Karpas-422 (cell line): Measurements from ENCODE around the gene CLCF1. TPM values are rescaled to one million over a fixed set of nuclear protein-coding genes. Genes with fewer than 3 reads are reported as not detected.

Experiments used
- DNase-seq: peaks from one replicate; pipeline ENCODE4 v3.0.0-alpha.2; 2015
- H2AFZ ChIP-seq: fragments of 200-600 bp; sonication (generic); 2 replicates; pipeline ENCODE4 v1.6.1; 2014; ENCODE audit warnings: antibody characterized with exemption, low read length, mixed read lengths
- H3K27ac ChIP-seq: fragments of 200-600 bp; sonication (generic); 2 replicates; pipeline ENCODE4 v1.5.1; 2014; ENCODE audit warnings: mild to moderate bottlenecking, low read length, moderate library complexity
- H3K27me3 ChIP-seq: fragments of 200-600 bp; sonication (generic); 2 replicates; pipeline ENCODE4 v1.6.1; 2014; ENCODE audit warnings: low read length, mixed read lengths
- H3K36me3 ChIP-seq: fragments of 200-600 bp; sonication (generic); 2 replicates; pipeline ENCODE4 v1.6.1; 2014; ENCODE audit warnings: low read length, mixed read lengths; ENCODE audit not compliant: insufficient read depth
- H3K4me1 ChIP-seq: fragments of 200-600 bp; sonication (generic); 2 replicates; pipeline ENCODE4 v1.6.1; 2014; ENCODE audit warnings: mild to moderate bottlenecking, low read length, mixed read lengths
- H3K4me2 ChIP-seq: fragments of 200-600 bp; sonication (generic); 2 replicates; pipeline ENCODE4 v1.6.1; 2014; ENCODE audit warnings: low read length, low read depth, mild to moderate bottlenecking; ENCODE audit not compliant: poor library complexity, severe bottlenecking
- H3K4me3 ChIP-seq: fragments of 200-600 bp; sonication (generic); 2 replicates; pipeline ENCODE4 v1.5.1; 2014; ENCODE audit warnings: mild to moderate bottlenecking, antibody characterized with exemption, low read length, mixed read lengths
- H3K79me2 ChIP-seq: fragments of 200-600 bp; sonication (generic); 2 replicates; pipeline ENCODE4 v1.6.1; 2014; ENCODE audit warnings: mild to moderate bottlenecking, low read length, mixed read lengths
- H3K9ac ChIP-seq: fragments of 200-600 bp; sonication (generic); 2 replicates; pipeline ENCODE4 v1.6.0; 2014; ENCODE audit warnings: low read length
- H3K9me2 ChIP-seq: fragments of 200-600 bp; sonication (generic), shearing (Covaris generic); replicated peaks from 2 replicates; pipeline ENCODE4 v1.6.0; 2014; ENCODE audit warnings: mild to moderate bottlenecking, low read length, moderate library complexity; ENCODE audit not compliant: insufficient read depth
- H3K9me3 ChIP-seq: fragments of 300-700, 200-600 bp; sonication (generic); 2 replicates; pipeline ENCODE4 v1.6.1; 2014; ENCODE audit warnings: low read length, mixed read lengths
- H4K20me1 ChIP-seq: fragments of 200-600 bp; sonication (generic); 2 replicates; pipeline ENCODE4 v1.6.1; 2014; ENCODE audit warnings: mild to moderate bottlenecking, antibody characterized with exemption, low read length, low read depth; ENCODE audit not compliant: insufficient read depth
- total RNA-seq: library from RNA; depleted of rRNA; stranded (reverse); fragments of >200 nt; shearing (Covaris generic); gene quantifications from 2 replicates; pipeline ENCODE4 v1.2.3, GENCODE V29; 2014; ENCODE audit warnings: low replicate concordance

CLCF1 gene
- total RNA-seq, 1 experiment from 2014 or later = 6.4 TPM

GRCh38 chr11:67400251-67400941 lies 27.0 kb upstream of the CLCF1 start:
- Histone ChIP-seq H3K79me2 (peaks cover 34% of the 10 kb centered on the region), H2AFZ (no peak overlapping the region), H3K36me3 (peaks cover 26% of the 10 kb centered on the region; the same call in 1 of the 2 replicates), H4K20me1 (peaks cover 13% of the 10 kb centered on the region; the same call in 1 of the 2 replicates), H3K9ac (peak overlapping the region; percentile 88), H3K27me3 (no peaks in the 10 kb centered on the region), H3K9me3 (no peaks in the 10 kb centered on the region), H3K9me2 (no peaks in the 10 kb centered on the region), H3K27ac (peak overlapping the region; percentile 86), H3K4me1 (peaks cover 48% of the 10 kb centered on the region), H3K4me2 (peak overlapping the region; percentile 80), H3K4me3 (peak overlapping the region; percentile 82)
- no peak for DNase-seq

GRCh38 chr11:67398661-67399563 lies 25.5 kb upstream of the CLCF1 start:
- H3K36me3 ChIP-seq = peaks cover 30% of the 10 kb centered on the region; the same call in 1 of the 2 replicates
- peaks cover 27% of the 10 kb centered on the region for H3K79me2 ChIP-seq
- no peak for DNase-seq
- peaks cover 13% of the 10 kb centered on the region; the same call in 1 of the 2 replicates for H4K20me1 ChIP-seq
- no peaks in the 10 kb centered on the region for H3K9me3 ChIP-seq
- H2AFZ ChIP-seq = no peak overlapping the region
- H3K9ac ChIP-seq = 0 out of 2 replicates have a peak overlapping the region, but pooled peaks have one; percentile 15
- no peaks in the 10 kb centered on the region for H3K9me2 ChIP-seq
- no peak overlapping the region for H3K27ac ChIP-seq
- H3K27me3 ChIP-seq = no peaks in the 10 kb centered on the region
- H3K4me1 ChIP-seq = peaks cover 38% of the 10 kb centered on the region
- H3K4me2 ChIP-seq = no peak overlapping the region
- no peak overlapping the region for H3K4me3 ChIP-seq

GRCh38 chr11:67397986-67398660 lies 24.7 kb upstream of the CLCF1 start:
- Histone ChIP-seq H3K79me2 (peaks cover 26% of the 10 kb centered on the region), H2AFZ (no peak overlapping the region), H3K9me2 (no peaks in the 10 kb centered on the region), H3K9ac (no peak overlapping the region), H3K4me3 (no peak overlapping the region), H3K27ac (no peak overlapping the region), H3K9me3 (no peaks in the 10 kb centered on the region), H3K27me3 (no peaks in the 10 kb centered on the region), H4K20me1 (peaks cover 13% of the 10 kb centered on the region; the same call in 1 of the 2 replicates), H3K4me1 (peaks cover 40% of the 10 kb centered on the region), H3K36me3 (peaks cover 30% of the 10 kb centered on the region; the same call in 1 of the 2 replicates), H3K4me2 (no peak overlapping the region)
- no peak for DNase-seq

GRCh38 chr11:67397536-67397935 lies 24.1 kb upstream of the CLCF1 start:
- Histone ChIP-seq H3K4me3 (no peak overlapping the region), H3K9me3 (no peaks in the 10 kb centered on the region), H3K4me2 (no peak overlapping the region), H3K9me2 (no peaks in the 10 kb centered on the region), H3K27ac (no peak overlapping the region), H4K20me1 (peaks cover 15% of the 10 kb centered on the region; the same call in 1 of the 2 replicates), H3K36me3 (peaks cover 30% of the 10 kb centered on the region; the same call in 1 of the 2 replicates), H3K79me2 (peaks cover 29% of the 10 kb centered on the region), H3K4me1 (peaks cover 39% of the 10 kb centered on the region), H3K9ac (no peak overlapping the region), H2AFZ (no peak overlapping the region), H3K27me3 (no peaks in the 10 kb centered on the region)
- DNase-seq = no peak

- H4K20me1 ChIP-seq = peaks cover 19% of the 10 kb centered on the region; the same call in 1 of the 2 replicates
- peaks cover 30% of the 10 kb centered on the region; the same call in 1 of the 2 replicates for H3K36me3 ChIP-seq
- no peak overlapping the region for H3K4me3 ChIP-seq
- peaks cover 36% of the 10 kb centered on the region for H3K79me2 ChIP-seq
- no peak overlapping the region for H3K4me2 ChIP-seq
- H3K9me2 ChIP-seq = no peaks in the 10 kb centered on the region
- no peak overlapping the region for H3K9ac ChIP-seq
- no peaks in the 10 kb centered on the region for H3K27me3 ChIP-seq
- no peak overlapping the region for H2AFZ ChIP-seq
- no peak for DNase-seq
- peaks cover 34% of the 10 kb centered on the region for H3K4me1 ChIP-seq
- peak overlapping the region; percentile 10; the same call in 1 of the 2 replicates for H3K27ac ChIP-seq
- no peaks in the 10 kb centered on the region for H3K9me3 ChIP-seq
These were observed 23.4 kb upstream of the CLCF1 start for GRCh38 chr11:67396587-67397389.

GRCh38 chr11:67396259-67396581 lies 22.8 kb upstream of the CLCF1 start:
- Histone ChIP-seq H3K4me3 (no peak overlapping the region), H3K27me3 (no peaks in the 10 kb centered on the region), H4K20me1 (peaks cover 18% of the 10 kb centered on the region; the same call in 1 of the 2 replicates), H3K4me2 (no peak overlapping the region), H3K79me2 (peaks cover 36% of the 10 kb centered on the region), H2AFZ (no peak overlapping the region), H3K4me1 (peaks cover 38% of the 10 kb centered on the region), H3K9ac (no peak overlapping the region), H3K9me3 (no peaks in the 10 kb centered on the region), H3K36me3 (peaks cover 30% of the 10 kb centered on the region; the same call in 1 of the 2 replicates), H3K9me2 (no peaks in the 10 kb centered on the region), H3K27ac (peak overlapping the region; percentile 10; the same call in 1 of the 2 replicates)
- DNase-seq = no peak

GRCh38 chr11:67395555-67396258 lies 22.3 kb upstream of the CLCF1 start:
- H4K20me1 ChIP-seq = peaks cover 13% of the 10 kb centered on the region; the same call in 1 of the 2 replicates
- peaks cover 30% of the 10 kb centered on the region; the same call in 1 of the 2 replicates for H3K36me3 ChIP-seq
- no peak overlapping the region for H3K4me2 ChIP-seq
- H3K9ac ChIP-seq = no peak overlapping the region
- H3K9me2 ChIP-seq = no peaks in the 10 kb centered on the region
- no peak overlapping the region for H3K27ac ChIP-seq
- no peak for DNase-seq
- no peaks in the 10 kb centered on the region for H3K9me3 ChIP-seq
- no peak overlapping the region for H2AFZ ChIP-seq
- no peaks in the 10 kb centered on the region for H3K27me3 ChIP-seq
- H3K4me1 ChIP-seq = peaks cover 41% of the 10 kb centered on the region
- H3K79me2 ChIP-seq = peaks cover 32% of the 10 kb centered on the region
- no peak overlapping the region for H3K4me3 ChIP-seq
